Measurements from ENCODE around the gene TMEM61.
"Not testable (repeated sequence)": the region's sequence is repeated elsewhere in the genome, so short reads cannot be mapped to it uniquely, and the experiment has no call there.

Gene TMEM61

GRCh38 chr1:54950369-54951163, 29.9 kb upstream of the TMEM61 start:
- no peak for TF ChIP-seq ZNF274 (IDR thresholded peaks at IDR 0.05; ENCODE audit: low read depth, low read length)

DNA sequence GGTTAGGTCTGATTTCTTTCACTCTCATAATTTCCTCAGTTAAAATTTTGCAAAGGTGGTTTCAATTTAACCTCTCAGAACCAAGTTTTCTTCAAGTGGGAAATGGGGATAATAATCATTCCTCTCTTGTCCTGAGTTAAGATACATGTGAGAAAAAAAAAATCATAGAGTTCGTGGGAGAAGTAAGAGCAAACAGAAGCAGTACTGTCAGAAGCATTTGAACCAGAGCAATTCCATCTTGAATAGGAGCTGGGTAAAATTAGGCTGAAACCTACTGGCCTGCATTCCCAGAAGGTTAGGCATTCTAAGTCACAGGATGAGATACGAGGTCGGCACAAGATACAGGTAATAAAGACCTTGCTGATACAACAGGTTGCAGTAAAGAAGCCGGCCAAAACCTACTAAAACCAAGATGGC, 28.6 kb upstream of the TMEM61 start:
- no peak for TF ChIP-seq ZNF274 (IDR thresholded peaks at IDR 0.05; ENCODE audit: low read depth, low read length)
- H3K4me3 ChIP-seq (ENCODE audit: low read length): no peak overlapping the region

More at GRCh38 chr1:54950369-54951163, 29.9 kb upstream of the TMEM61 start:
- no peak overlapping the region for H3K4me3 ChIP-seq (ENCODE audit: low read length)

- no peak for TF ChIP-seq ZNF274 (IDR thresholded peaks at IDR 0.05; ENCODE audit: low read depth, low read length)
- no peak overlapping the region for H3K4me3 ChIP-seq (ENCODE audit: low read length)
Measured at GRCh38 chr1:54952950-54953718, 27.3 kb upstream of the TMEM61 start.

DNA sequence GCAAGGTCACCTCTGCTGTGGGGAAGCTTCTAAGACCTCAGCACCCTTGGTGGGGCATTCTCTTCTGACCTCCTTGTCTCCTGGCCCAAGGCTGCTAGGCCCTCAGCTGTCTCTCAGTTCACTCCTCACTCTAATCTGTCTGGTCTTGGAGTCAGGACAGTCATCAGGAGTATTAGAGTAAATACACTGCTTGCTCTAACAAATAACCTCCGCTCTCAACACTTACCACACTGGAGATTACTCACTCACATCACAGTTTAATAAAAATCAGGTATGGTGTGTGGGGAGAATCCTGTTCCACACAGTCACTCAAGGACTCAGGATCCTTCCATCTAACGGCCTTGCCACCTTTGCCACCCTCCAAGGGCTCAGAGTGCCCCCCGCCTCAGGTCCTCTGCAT, 26.6 kb upstream of the TMEM61 start:
- TF ChIP-seq ZNF274 (IDR thresholded peaks at IDR 0.05; ENCODE audit: low read depth, low read length): no peak

DNA sequence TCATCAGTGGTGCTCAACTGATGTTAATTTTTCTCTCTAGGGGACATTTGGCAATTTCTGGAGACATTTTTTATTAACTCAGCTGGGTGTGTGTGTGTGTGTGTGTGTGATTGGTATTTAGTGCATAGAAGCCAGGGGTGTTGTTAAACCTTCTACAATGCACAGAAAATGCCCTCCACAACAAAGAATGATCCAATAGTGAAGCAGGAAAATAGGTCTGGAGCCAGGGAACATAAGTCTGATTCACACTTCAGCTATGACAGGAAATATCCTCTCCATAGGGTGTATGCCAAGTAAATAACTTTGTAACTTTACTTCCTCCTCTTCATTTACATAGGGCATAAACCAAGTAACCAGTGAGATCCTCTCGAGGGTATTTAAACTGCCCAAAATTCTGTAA, 25.1 kb upstream of the TMEM61 start:
- TF ChIP-seq ZNF274 (IDR thresholded peaks at IDR 0.05; ENCODE audit: low read depth, low read length): no peak
- H3K4me3 ChIP-seq (ENCODE audit: low read length): no peak overlapping the region

More for the DNA sequence above, 26.6 kb upstream of the TMEM61 start:
- no peak overlapping the region for H3K4me3 ChIP-seq (ENCODE audit: low read length)

- no peak for TF ChIP-seq ZNF274 (IDR thresholded peaks at IDR 0.05; ENCODE audit: low read depth, low read length)
- no peak overlapping the region for H3K4me3 ChIP-seq (ENCODE audit: low read length)
Measured at GRCh38 chr1:54956726-54957125, 23.7 kb upstream of the TMEM61 start.

DNA sequence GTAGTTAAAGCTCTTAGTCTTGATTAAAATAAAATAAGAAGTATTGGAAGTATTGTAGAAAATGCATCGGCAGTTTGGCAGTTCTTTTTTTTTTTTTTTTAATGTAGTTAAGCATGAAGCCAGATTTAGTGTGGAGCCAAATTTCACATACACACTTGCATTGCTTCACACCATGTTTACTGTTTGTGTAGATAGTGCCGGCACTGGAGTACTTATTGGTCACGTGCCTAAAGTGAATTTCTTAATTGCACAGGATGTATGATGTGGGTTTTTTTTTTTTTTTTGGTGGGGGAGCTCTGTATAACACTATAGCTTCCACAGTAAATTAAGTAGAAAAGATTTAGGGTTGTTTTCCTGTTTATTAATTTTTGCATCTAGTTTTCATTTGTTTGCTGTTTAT, 21.2 kb upstream of the TMEM61 start:
- TF ChIP-seq ZNF274 (IDR thresholded peaks at IDR 0.05; ENCODE audit: low read depth, low read length): no peak
- H3K4me3 ChIP-seq (ENCODE audit: low read length): no peak overlapping the region

DNA sequence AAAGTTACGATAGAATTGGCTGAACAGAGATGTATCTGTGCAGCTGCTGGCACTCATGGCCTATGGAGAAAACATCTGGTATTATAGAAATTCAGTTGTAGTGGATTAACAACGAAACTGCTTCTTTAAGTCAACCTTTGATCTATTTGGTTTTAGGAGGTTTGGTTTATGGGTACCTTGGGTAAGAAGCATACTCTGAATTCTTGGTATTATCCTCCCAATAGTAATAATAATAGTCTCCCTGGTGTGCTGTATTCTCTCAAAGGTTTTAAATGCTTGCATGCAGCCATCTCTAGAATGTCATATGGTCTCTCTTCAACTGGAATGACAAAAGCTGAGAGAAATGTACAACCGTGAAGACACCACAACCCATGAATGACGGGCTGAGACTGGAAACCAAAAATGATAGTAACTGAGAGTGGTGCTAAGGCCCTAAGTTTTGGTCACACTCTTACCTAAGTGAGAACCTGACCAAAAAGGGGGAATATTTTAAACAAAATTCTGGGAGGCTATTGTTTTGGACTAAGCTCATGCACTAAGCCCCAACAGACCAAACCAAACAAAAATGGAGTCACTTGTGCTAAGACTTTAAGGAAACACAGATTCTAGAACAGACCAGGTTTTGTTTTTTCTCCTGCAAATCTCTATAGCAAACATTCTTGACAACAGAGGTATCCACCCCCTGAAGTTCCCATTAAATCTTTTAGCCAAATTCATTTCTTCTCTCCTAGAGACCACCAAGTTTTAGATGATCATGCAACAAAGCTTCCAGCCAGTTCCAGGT, 17.6 kb upstream of the TMEM61 start:
- TF ChIP-seq ZNF274 (IDR thresholded peaks at IDR 0.05; ENCODE audit: low read depth, low read length): no peak
- H3K4me3 ChIP-seq (ENCODE audit: low read length): no peak overlapping the region

- not testable (repeated sequence) for H3K4me3 ChIP-seq (ENCODE audit: low read length)
Measured at GRCh38 chr1:54963829-54964228, 16.6 kb upstream of the TMEM61 start.

DNA sequence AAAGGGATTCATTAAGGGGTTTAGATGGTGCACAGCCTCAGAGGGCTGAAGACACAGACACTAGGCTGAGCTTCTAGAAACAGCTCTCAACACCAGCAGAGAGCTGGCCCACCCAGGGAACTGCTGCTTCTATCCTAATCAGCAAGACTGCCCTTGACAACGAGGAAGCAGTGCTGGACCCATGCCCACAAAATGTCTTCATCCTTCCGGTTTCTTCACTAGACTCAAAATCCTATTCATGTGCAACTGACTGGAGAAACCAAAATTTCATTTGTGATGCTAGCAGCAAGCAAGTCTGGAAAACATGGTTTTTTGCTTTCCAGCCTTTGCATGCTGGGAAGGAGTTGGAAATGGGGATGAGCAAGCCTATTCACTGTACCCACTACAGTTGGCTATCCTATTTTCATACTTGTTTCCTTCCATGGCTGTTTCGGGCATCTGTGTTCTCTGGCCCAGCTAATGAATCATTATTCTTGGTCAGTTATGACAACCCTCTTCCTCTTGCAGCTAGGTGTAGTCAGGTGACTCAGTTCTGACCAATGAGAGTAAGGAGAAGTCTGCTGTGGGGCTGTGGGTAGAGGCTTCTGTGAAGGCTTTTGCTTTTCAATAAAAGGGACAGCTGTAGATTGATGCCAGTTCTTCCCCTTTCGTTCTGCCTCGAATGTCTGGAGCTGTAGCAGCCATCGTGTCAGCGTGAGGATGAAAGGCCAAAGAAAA, 14.6 kb upstream of the TMEM61 start:
- no peak for TF ChIP-seq ZNF274 (IDR thresholded peaks at IDR 0.05; ENCODE audit: low read depth, low read length)
- no peak overlapping the region; the same call in 1 of the 2 replicates for H3K4me3 ChIP-seq (ENCODE audit: low read length)

GRCh38 chr1:54967372-54967771, 13.1 kb upstream of the TMEM61 start:
- no peak overlapping the region for H3K4me3 ChIP-seq (ENCODE audit: low read length)
- no peak for TF ChIP-seq ZNF274 (IDR thresholded peaks at IDR 0.05; ENCODE audit: low read depth, low read length)

DNA sequence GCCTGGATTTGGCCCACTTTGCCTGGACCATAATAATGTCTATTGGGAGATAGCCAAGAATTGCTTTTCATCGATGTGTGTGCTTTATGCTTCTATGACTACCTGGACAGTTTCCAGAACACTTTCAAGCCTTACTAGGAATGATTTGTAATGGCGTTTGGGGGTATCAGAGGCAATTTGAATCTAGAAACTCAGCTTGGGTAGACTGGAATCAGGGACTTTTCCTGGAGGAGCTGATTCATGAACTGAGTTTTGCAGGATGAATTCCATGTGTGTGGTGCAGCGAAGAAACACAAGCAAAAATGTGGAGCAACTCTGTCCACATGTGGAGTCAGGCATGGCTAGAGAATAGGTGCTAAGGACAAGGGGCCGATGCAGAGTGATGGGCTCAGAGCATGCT, 11.9 kb upstream of the TMEM61 start:
- no peak for TF ChIP-seq ZNF274 (IDR thresholded peaks at IDR 0.05; ENCODE audit: low read depth, low read length)

GRCh38 chr1:54969879-54970278, 10.5 kb upstream of the TMEM61 start:
- H3K4me3 ChIP-seq (ENCODE audit: low read length): no peak overlapping the region
- TF ChIP-seq ZNF274 (IDR thresholded peaks at IDR 0.05; ENCODE audit: low read depth, low read length): no peak

More for the DNA sequence above, 11.9 kb upstream of the TMEM61 start:
- no peak overlapping the region for H3K4me3 ChIP-seq (ENCODE audit: low read length)

- no peak overlapping the region for H3K4me3 ChIP-seq (ENCODE audit: low read length)
Measured at GRCh38 chr1:54970901-54971300, 9.5 kb upstream of the TMEM61 start.

More at GRCh38 chr1:54970901-54971300, 9.5 kb upstream of the TMEM61 start:
- TF ChIP-seq ZNF274 (IDR thresholded peaks at IDR 0.05; ENCODE audit: low read depth, low read length): no peak

Data from GM08714 (cell line).